Breast epithelium (tissue), 4 donors: Measurements from ENCODE around the gene CDC42EP5. TPM values are rescaled to one million over a fixed set of nuclear protein-coding genes. Genes with fewer than 3 reads are reported as not detected.

Experiments
- DNase-seq, 2 donors: peaks; one replicate each; pipeline ENCODE4 v3.0.0-alpha.2; 2019; ENCODE audit warnings: low spot score in 2 of 2
- H3K27ac ChIP-seq, 2 donors: fragments of 200-600 bp; sonication (generic) in 1 of 2; one replicate each; pipeline ENCODE4 v1.5.1; 2016 to 2019; ENCODE audit warnings: mild to moderate bottlenecking in 1 of 2
- H3K27me3 ChIP-seq, 2 donors: fragments of 200-600 bp; sonication (generic) in 1 of 2; one replicate each; pipeline versions ENCODE4 v1.5.1 to v1.6.0; 2017 to 2019; ENCODE audit warnings: control low read depth in 1 of 2, mild to moderate bottlenecking in 1 of 2
- H3K36me3 ChIP-seq: fragments of 200-600 bp; one replicate; pipeline ENCODE4 v1.5.1; 2019
- H3K4me1 ChIP-seq, 2 donors: fragments of 200-600 bp; sonication (generic); one replicate each; pipeline ENCODE4 v1.5.1; 2016 to 2019; ENCODE audit warnings: control low read depth in 1 of 2
- H3K4me3 ChIP-seq, 3 donors: fragments of 200-600 bp; sonication (generic); 1 replicate in 2 of 3; 2 replicates in 1 of 3; pipeline ENCODE4 v1.5.1; 2016 to 2019; ENCODE audit warnings: mild to moderate bottlenecking in 3 of 3, moderate library complexity in 2 of 3
- H3K9me3 ChIP-seq, 2 donors: fragments of 200-600 bp; sonication (generic) in 1 of 2; one replicate each; pipeline ENCODE4 v1.5.1; 2016 to 2019; ENCODE audit warnings: control low read depth in 1 of 2
- CTCF ChIP-seq, 3 donors: fragments of 450-650 bp; IDR thresholded peaks; one replicate each; pipeline ENCODE4 v1.5.1; 2016 to 2017; ENCODE audit warnings: antibody characterized with exemption in 3 of 3, mild to moderate bottlenecking in 3 of 3, moderate library complexity in 3 of 3
- POLR2A ChIP-seq: fragments of 450-650 bp; IDR thresholded peaks from one replicate; pipeline ENCODE4 v1.6.1; 2016; ENCODE audit warnings: antibody characterized with exemption, mild to moderate bottlenecking, moderate library complexity
- POLR2AphosphoS5 ChIP-seq, 3 donors: sonication (generic); formaldehyde crosslinking; IDR thresholded peaks; one replicate each; pipeline ENCODE4 v1.6.1; 2017; ENCODE audit warnings: antibody characterized with exemption in 3 of 3
- intact Hi-C: fragments of 100-400 bp; cut with DNase I; formaldehyde crosslinking; loops from one replicate; pipeline ENCODE4 v1.15.1; 2023; ENCODE audit warnings: low total_unique reads
- total RNA-seq, 3 donors: library from RNA; depleted of rRNA; stranded (reverse); fragments of >200 nt; gene quantifications; one replicate each; pipeline ENCODE4 v1.1.0, GENCODE V29; 2016

Gene CDC42EP5
- total RNA-seq: 10 to 100 TPM in 2 of 3 donors, 1 to 10 TPM in 1; 8.8 to 40.6 (median 17.4) TPM

- peak within 1 kb of the TSS; percentile 45 to 65 (median 57) for H3K4me3 ChIP-seq
- no peaks in the 10 kb centered on the region for H3K36me3 ChIP-seq
- DNase-seq: peak in 1 of 2 donors; percentile 72
- H3K9me3 ChIP-seq: no peaks in the 10 kb centered on the region
- TF ChIP-seq POLR2A (peak; percentile 23), CTCF (IDR thresholded peaks at IDR 0.05) (no peak), POLR2AphosphoS5 (IDR thresholded peaks at IDR 0.05) (no peak)
- intact Hi-C loops: loop anchor here (10.0 kb wide), 1 partner anchor 588 kb away; the partner anchor contains the start of gene PRKCG
- peaks cover 5 to 8% of the 10 kb centered on the region in 2 donors for H3K4me1 ChIP-seq
- peak within 1 kb of the TSS; percentile 71 to 83 for H3K27ac ChIP-seq
- H3K27me3 ChIP-seq: no peaks in the 10 kb centered on the region
Measured at GRCh38 chr19:54473071-54473891, at the start of gene CDC42EP5. CDC42EP5 (minus strand) TSS chr19:54473296; CDS start chr19:54465547, 7,749 bp downstream.

GRCh38 chr19:54521860-54522513 lies 48.9 kb upstream of the CDC42EP5 start:
- H3K9me3 ChIP-seq: no peaks in the 10 kb centered on the region
- TF ChIP-seq POLR2A (no peak), POLR2AphosphoS5 (IDR thresholded peaks at IDR 0.05) (no peak), CTCF (IDR thresholded peaks at IDR 0.05) (no peak)
- intact Hi-C loops: no loop called here
- no peak overlapping the region for H3K27ac ChIP-seq
- no peaks in the 10 kb centered on the region for H3K4me1 ChIP-seq
- H3K36me3 ChIP-seq: no peaks in the 10 kb centered on the region
- DNase-seq: no peak
- H3K4me3 ChIP-seq: no peak overlapping the region
- peaks cover 0 to 21% of the 10 kb centered on the region in 2 donors for H3K27me3 ChIP-seq

GRCh38 chr19:54521022-54521859 lies 48.1 kb upstream of the CDC42EP5 start:
- Histone ChIP-seq H3K4me3 (no peak overlapping the region), H3K9me3 (no peaks in the 10 kb centered on the region)

GRCh38 chr19:54518844-54519243 lies 45.7 kb upstream of the CDC42EP5 start:
- Histone ChIP-seq H3K27me3 (peaks cover 0 to 37% of the 10 kb centered on the region in 2 donors), H3K4me1 (no peaks in the 10 kb centered on the region), H3K4me3 (no peak overlapping the region), H3K9me3 (no peaks in the 10 kb centered on the region), H3K27ac (no peak overlapping the region), H3K36me3 (no peaks in the 10 kb centered on the region)
- intact Hi-C loops: loop anchor here (5.0 kb wide), 1 partner anchor 863 kb away; the partner anchor contains the start of gene TMEM238
- DNase-seq: no peak
- TF ChIP-seq CTCF (IDR thresholded peaks at IDR 0.05): no peak
- no peak for TF ChIP-seq POLR2A
- no peak for TF ChIP-seq POLR2AphosphoS5 (IDR thresholded peaks at IDR 0.05)

More at GRCh38 chr19:54521022-54521859, 48.1 kb upstream of the CDC42EP5 start:
- H3K27me3 ChIP-seq: peaks cover 0 to 17% of the 10 kb centered on the region in 2 donors
- intact Hi-C loops: no loop called here
- no peaks in the 10 kb centered on the region for H3K4me1 ChIP-seq
- TF ChIP-seq CTCF (IDR thresholded peaks at IDR 0.05): no peak
- no peak for TF ChIP-seq POLR2A
- no peak for TF ChIP-seq POLR2AphosphoS5 (IDR thresholded peaks at IDR 0.05)
- H3K27ac ChIP-seq: no peak overlapping the region
- no peak for DNase-seq
- H3K36me3 ChIP-seq: no peaks in the 10 kb centered on the region
